GM18870 (cell line): Measurements from ENCODE around the gene TSC2.

Source experiments
- ATAC-seq: cut with Tn5 transposase; IDR thresholded peaks from one replicate; pipeline ENCODE4 v1.9.1; 2021; ENCODE audit warnings: moderate library complexity; ENCODE audit not compliant: unreplicated experiment

Gene TSC2

GRCh38 chr16:2047330-2048115, at the start of gene TSC2, which contains the start of gene NTHL1:
TSS of gene TSC2 (plus strand) at chr16:2047985. CDS start at chr16:2048616, 631 bp downstream.
TSS of gene NTHL1 (minus strand) at chr16:2047834. CDS start at chr16:2047823, 11 bp downstream.
- ATAC-seq: peak; percentile 84

- ATAC-seq: no peak
Observed at GRCh38 chr16:1998360-1998835, 49.4 kb upstream of the TSC2 start.

- no peak for ATAC-seq
Observed at GRCh38 chr16:1998852-1999801, 48.7 kb upstream of the TSC2 start.

GRCh38 chr16:1999866-2000514, 47.8 kb upstream of the TSC2 start:
- ATAC-seq: no peak

- no peak for ATAC-seq
Observed at GRCh38 chr16:2001035-2001434, 46.8 kb upstream of the TSC2 start.

- no peak for ATAC-seq
Observed at GRCh38 chr16:2001456-2002355, 46.1 kb upstream of the TSC2 start.

- ATAC-seq: no peak
Observed at GRCh38 chr16:2002406-2003230, 45.2 kb upstream of the TSC2 start.

- ATAC-seq: no peak
Observed at GRCh38 chr16:2003231-2003826, 44.5 kb upstream of the TSC2 start.

- ATAC-seq: no peak
Observed at GRCh38 chr16:2003827-2004641, 43.8 kb upstream of the TSC2 start.

- no peak for ATAC-seq
Observed at GRCh38 chr16:2004795-2005517, 42.8 kb upstream of the TSC2 start.

GRCh38 chr16:2005646-2006045, 42.1 kb upstream of the TSC2 start:
- ATAC-seq: no peak

GRCh38 chr16:2006317-2006716, 41.5 kb upstream of the TSC2 start:
- ATAC-seq: no peak

GRCh38 chr16:2007081-2007836, 40.5 kb upstream of the TSC2 start:
- no peak for ATAC-seq

- ATAC-seq: no peak
Observed at GRCh38 chr16:2008009-2008526, 39.7 kb upstream of the TSC2 start.

GRCh38 chr16:2008631-2009163, 39.1 kb upstream of the TSC2 start:
- ATAC-seq: no peak

GRCh38 chr16:2009164-2009711, 38.5 kb upstream of the TSC2 start:
- ATAC-seq: no peak
